ENCODE data around the gene RSL24D1. TPM values are rescaled to one million over a fixed set of nuclear protein-coding genes. Genes with fewer than 3 reads are reported as not detected.

Gene RSL24D1
- 47.2 and 60.2 TPM in 2 replicates for total RNA-seq

GRCh38 chr15:55196458-55197361 lies at the start of gene RSL24D1:
TSS of gene RSL24D1 (minus strand) at chr15:55196941. CDS start at chr15:55196890, 51 bp downstream.
- DNase-seq (ENCODE audit: low read depth in 2 of 2) = peak; percentile 98 to 99

- DNase-seq (ENCODE audit: low read depth in 2 of 2) = no peak
These were observed 48.3 kb upstream of the RSL24D1 start for GRCh38 chr15:55245059-55245458.

GRCh38 chr15:55241891-55242290 lies 45.1 kb upstream of the RSL24D1 start:
- no peak for DNase-seq (ENCODE audit: low read depth in 2 of 2)

- DNase-seq (ENCODE audit: low read depth in 2 of 2) = no peak
These were observed 44.4 kb upstream of the RSL24D1 start for GRCh38 chr15:55241186-55241585.

GRCh38 chr15:55240125-55240760 lies 43.5 kb upstream of the RSL24D1 start:
- peak in 1 of 2 donors; percentile 54 for DNase-seq (ENCODE audit: low read depth in 2 of 2)

- no peak for DNase-seq (ENCODE audit: low read depth in 2 of 2)
These were observed 42.8 kb upstream of the RSL24D1 start for GRCh38 chr15:55239440-55240124.

- DNase-seq (ENCODE audit: low read depth in 2 of 2) = no peak
These were observed 42.1 kb upstream of the RSL24D1 start for GRCh38 chr15:55238877-55239276.

GRCh38 chr15:55237219-55238130 lies 40.7 kb upstream of the RSL24D1 start:
- DNase-seq (ENCODE audit: low read depth in 2 of 2) = peak in 1 of 2 donors; percentile 46

GRCh38 chr15:55235546-55236036 lies 38.9 kb upstream of the RSL24D1 start:
- DNase-seq (ENCODE audit: low read depth in 2 of 2) = no peak

GRCh38 chr15:55234800-55235104 lies 38.0 kb upstream of the RSL24D1 start:
- DNase-seq (ENCODE audit: low read depth in 2 of 2) = no peak

- no peak for DNase-seq (ENCODE audit: low read depth in 2 of 2)
These were observed 37.5 kb upstream of the RSL24D1 start for GRCh38 chr15:55234104-55234799.

GRCh38 chr15:55231455-55231854 lies 34.7 kb upstream of the RSL24D1 start:
- DNase-seq (ENCODE audit: low read depth in 2 of 2) = no peak

- DNase-seq (ENCODE audit: low read depth in 2 of 2) = no peak
These were observed 34.2 kb upstream of the RSL24D1 start for GRCh38 chr15:55230953-55231352.

GRCh38 chr15:55230051-55230670 lies 33.4 kb upstream of the RSL24D1 start:
- peak in 1 of 2 donors; percentile 63 for DNase-seq (ENCODE audit: low read depth in 2 of 2)

- DNase-seq (ENCODE audit: low read depth in 2 of 2) = no peak
These were observed 29.4 kb upstream of the RSL24D1 start for GRCh38 chr15:55226127-55226526.

- DNase-seq (ENCODE audit: low read depth in 2 of 2) = no peak
These were observed 28.2 kb upstream of the RSL24D1 start for GRCh38 chr15:55224892-55225291.

GRCh38 chr15:55222588-55222987 lies 25.8 kb upstream of the RSL24D1 start:
- DNase-seq (ENCODE audit: low read depth in 2 of 2) = no peak

- DNase-seq (ENCODE audit: low read depth in 2 of 2) = no peak
These were observed 24.6 kb upstream of the RSL24D1 start for GRCh38 chr15:55221090-55222011.

- no peak for DNase-seq (ENCODE audit: low read depth in 2 of 2)
These were observed 23.9 kb upstream of the RSL24D1 start for GRCh38 chr15:55220606-55221005.
